GM12878 (cell line): ENCODE data around the gene NR1D1. TPM values are rescaled to one million over a fixed set of nuclear protein-coding genes. Genes with fewer than 3 reads are reported as not detected.

Source experiments
- ATF7 ChIP-seq: fragments of 450-650 bp; IDR thresholded peaks from 2 replicates; pipeline ENCODE4 v1.6.1; 2016; ENCODE audit warnings: low read depth, mild to moderate bottlenecking
- BRCA1 ChIP-seq: IDR thresholded peaks from 2 replicates; pipeline ENCODE4 v1.6.1; 2011; ENCODE audit warnings: low read depth, low read length, improper control_type of control experiment
- CREB1 ChIP-seq: IDR thresholded peaks from 2 replicates; pipeline ENCODE4 v1.6.1; 2012; ENCODE audit warnings: low read depth, mild to moderate bottlenecking, inconsistent platforms
- E4F1 ChIP-seq: fragments of 450-650 bp; IDR thresholded peaks from 2 replicates; pipeline ENCODE4 v1.6.1; 2018; ENCODE audit warnings: borderline replicate concordance, mild to moderate bottlenecking; ENCODE audit not compliant: partially characterized antibody
- EED ChIP-seq: sonication (generic); IDR thresholded peaks from 2 replicates; pipeline ENCODE4 v1.6.1; 2016; ENCODE audit warnings: antibody characterized with exemption, low read depth
- EGR1 ChIP-seq, 2 experiments: IDR thresholded peaks; 1 replicate in 1 of 2; 2 replicates in 1 of 2; pipeline ENCODE4 v1.6.1; 2011 to 2012; ENCODE audit warnings: low read depth in 2 of 2, low read length in 2 of 2, borderline replicate concordance in 1 of 2, mild to moderate bottlenecking in 1 of 2, moderate library complexity in 1 of 2
- ETV6 ChIP-seq, 2 experiments: fragments of 450-650 bp in 1 of 2; IDR thresholded peaks in 1 of 2; conservative IDR thresholded peaks in 1 of 2; 2 replicates each; pipeline ENCODE4 v1.6.1; 2014; ENCODE audit warnings: antibody characterized with exemption in 1 of 2, borderline replicate concordance in 1 of 2, low read depth in 1 of 2, mild to moderate bottlenecking in 1 of 2, moderate library complexity in 1 of 2
- FOXM1 ChIP-seq: IDR thresholded peaks from 2 replicates; pipeline ENCODE4 v1.6.1; 2012; ENCODE audit warnings: low read depth, mild to moderate bottlenecking, inconsistent platforms, low read length, moderate library complexity
- HDAC2 ChIP-seq: fragments of 200-600 bp; sonication (generic); IDR thresholded peaks from 2 replicates; pipeline ENCODE4 v1.6.1; 2017
- IKZF1 ChIP-seq: fragments of 450-650 bp; conservative IDR thresholded peaks from 2 replicates; pipeline ENCODE4 v1.6.1; 2017; ENCODE audit warnings: antibody characterized with exemption, mild to moderate bottlenecking
- MEF2B ChIP-seq: fragments of 450-650 bp; IDR thresholded peaks from 2 replicates; pipeline ENCODE4 v1.6.1; 2018; ENCODE audit warnings: mild to moderate bottlenecking, moderate library complexity; ENCODE audit not compliant: partially characterized antibody, poor library complexity, severe bottlenecking
- NFXL1 ChIP-seq: fragments of 450-650 bp; IDR thresholded peaks from 2 replicates; pipeline ENCODE4 v1.6.1; 2017; ENCODE audit warnings: antibody characterized with exemption, mild to moderate bottlenecking, borderline replicate concordance
- NFYB ChIP-seq: IDR thresholded peaks from 2 replicates; pipeline ENCODE4 v1.6.1; 2011; ENCODE audit warnings: low read depth, mild to moderate bottlenecking, low read length, improper control_type of control experiment, moderate library complexity; ENCODE audit not compliant: insufficient read depth
- NR2F1 ChIP-seq: fragments of 450-650 bp; conservative IDR thresholded peaks from 2 replicates; pipeline ENCODE4 v1.6.1; 2017; ENCODE audit warnings: mild to moderate bottlenecking
- NRF1 ChIP-seq: conservative IDR thresholded peaks from 2 replicates; pipeline ENCODE4 v1.6.1; 2011; ENCODE audit warnings: mild to moderate bottlenecking, low read depth, low read length, improper control_type of control experiment
- PAX5 ChIP-seq: IDR thresholded peaks from 2 replicates; pipeline ENCODE4 v1.6.1; 2011; ENCODE audit warnings: low read depth, low read length, borderline replicate concordance
- POU2F2 ChIP-seq: IDR thresholded peaks from 3 replicates; pipeline ENCODE4 v1.6.1; 2011; ENCODE audit warnings: low read depth, mild to moderate bottlenecking, low read length, borderline replicate concordance
- RAD51 ChIP-seq: fragments of 450-650 bp; IDR thresholded peaks from 2 replicates; pipeline ENCODE4 v1.6.1; 2016; ENCODE audit warnings: moderate library complexity, mild to moderate bottlenecking, inconsistent platforms
- RUNX3 ChIP-seq: IDR thresholded peaks from 2 replicates; pipeline ENCODE4 v1.6.1; 2012; ENCODE audit warnings: low read length, inconsistent platforms
- SIX5 ChIP-seq: IDR thresholded peaks from 2 replicates; pipeline ENCODE4 v1.6.1; 2011; ENCODE audit warnings: mild to moderate bottlenecking, low read depth, low read length, moderate library complexity; ENCODE audit not compliant: severe bottlenecking
- SMAD5 ChIP-seq: IDR thresholded peaks from 2 replicates; pipeline ENCODE4 v1.6.1; 2016; ENCODE audit warnings: antibody characterized with exemption, low read depth
- STAT3 ChIP-seq: IDR thresholded peaks from 2 replicates; pipeline ENCODE4 v1.6.1; 2011; ENCODE audit warnings: low read depth, low read length, improper control_type of control experiment
- SUPT20H ChIP-seq: IDR thresholded peaks from 2 replicates; pipeline ENCODE4 v1.6.1; 2011; ENCODE audit warnings: low read depth, mild to moderate bottlenecking, low read length, moderate library complexity, borderline replicate concordance; ENCODE audit not compliant: control insufficient read depth
- ZBED1 ChIP-seq: IDR thresholded peaks from 2 replicates; pipeline ENCODE4 v1.6.1; 2016; ENCODE audit warnings: borderline replicate concordance
- polyA plus RNA-seq, 11 experiments: library from polyadenylated mRNA; depleted of rRNA in 4 of 11; unstranded in 6 of 11; stranded (reverse) in 5 of 11; fragments of >200 nt; fragmentation: Nextera tagmentation in 4 of 11; fragmentation: Illumina TruSeq in 1 of 11; extraction: Ambion mirVana in 4 of 11; extraction: Trizol in 1 of 11; gene quantifications; 1 replicate in 1 of 11; 2 replicates in 10 of 11; pipeline versions ENCODE4 v1.2.1 to v1.2.3, GENCODE V29; 2011 to 2016; ENCODE audit warnings: inconsistent platforms in 2 of 11, missing spikeins in 2 of 11, low read depth in 1 of 11
- total RNA-seq, 4 experiments: library from RNA; depleted of rRNA in 3 of 4; stranded (reverse); fragments of >200 nt in 3 of 4; fragmentation: Illumina TruSeq in 1 of 4; extraction: Trizol in 1 of 4; gene quantifications; 2 replicates each; pipeline versions ENCODE4 v1.2.1 to v1.2.3, GENCODE V29; 2013 to 2021
- TF ChIP-seq, protein P1 (sequence below): fragments of 450-650 bp; IDR thresholded peaks from 2 replicates; pipeline ENCODE4 v1.6.1; 2018; ENCODE audit warnings: mild to moderate bottlenecking, low read depth, moderate library complexity; ENCODE audit not compliant: partially characterized antibody
- TF ChIP-seq, protein P2 (sequence below): IDR thresholded peaks from 2 replicates; pipeline ENCODE4 v1.6.1; 2012; ENCODE audit warnings: low read depth, low read length, improper control_type of control experiment

Gene NR1D1
- total and polyA plus RNA-seq, 10 of the 15 experiments (the other 5 are each of a cell fraction or from before 2014, with no cell fraction given) = 0.10 to 3.4 (median 0.94) TPM

DNA sequence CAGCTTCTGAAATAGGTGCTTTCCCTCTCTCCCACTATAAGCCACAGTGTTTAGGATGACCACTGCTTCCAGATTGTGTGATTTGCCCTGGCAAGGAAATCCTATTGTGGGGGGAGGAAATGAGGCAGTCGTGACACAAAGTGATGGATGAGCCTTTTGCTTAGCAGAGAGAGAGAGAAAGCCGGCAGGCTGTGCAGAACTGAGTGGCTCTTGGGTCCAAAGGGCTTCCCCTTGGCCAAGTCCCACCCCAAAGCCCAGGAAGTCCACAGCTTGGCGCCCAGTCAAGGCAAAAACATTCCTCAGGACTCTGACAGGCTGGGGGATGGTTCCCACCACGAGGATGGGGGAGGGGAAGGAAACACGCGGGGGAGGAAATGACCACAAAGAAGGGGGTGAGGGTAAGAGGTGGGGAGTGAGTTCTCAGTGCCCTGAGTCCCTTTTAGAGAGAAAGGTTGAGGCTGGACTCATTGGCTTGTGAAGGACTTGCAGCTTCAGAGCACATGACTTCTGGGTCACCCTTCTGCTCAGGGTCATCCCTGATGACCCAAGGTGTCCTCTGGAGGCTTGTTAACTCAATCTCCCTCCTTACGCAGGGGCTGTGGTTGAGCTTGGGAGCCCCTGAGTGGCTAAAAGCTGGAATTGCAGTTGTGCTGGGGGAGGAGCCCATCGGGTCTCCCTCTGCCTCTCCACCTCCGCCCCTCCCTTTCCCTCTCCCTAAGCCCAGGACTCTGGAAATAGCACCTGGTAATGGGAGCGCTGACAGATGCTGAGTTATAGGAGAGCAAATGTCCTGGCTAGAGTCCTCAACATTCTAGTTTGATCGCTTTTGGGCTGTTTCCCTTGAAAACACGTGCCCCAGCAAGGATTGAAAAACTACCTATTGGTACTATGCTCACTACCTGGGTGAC is 11.1 kb upstream of the NR1D1 start (continued):
- TF ChIP-seq, protein P1, sequence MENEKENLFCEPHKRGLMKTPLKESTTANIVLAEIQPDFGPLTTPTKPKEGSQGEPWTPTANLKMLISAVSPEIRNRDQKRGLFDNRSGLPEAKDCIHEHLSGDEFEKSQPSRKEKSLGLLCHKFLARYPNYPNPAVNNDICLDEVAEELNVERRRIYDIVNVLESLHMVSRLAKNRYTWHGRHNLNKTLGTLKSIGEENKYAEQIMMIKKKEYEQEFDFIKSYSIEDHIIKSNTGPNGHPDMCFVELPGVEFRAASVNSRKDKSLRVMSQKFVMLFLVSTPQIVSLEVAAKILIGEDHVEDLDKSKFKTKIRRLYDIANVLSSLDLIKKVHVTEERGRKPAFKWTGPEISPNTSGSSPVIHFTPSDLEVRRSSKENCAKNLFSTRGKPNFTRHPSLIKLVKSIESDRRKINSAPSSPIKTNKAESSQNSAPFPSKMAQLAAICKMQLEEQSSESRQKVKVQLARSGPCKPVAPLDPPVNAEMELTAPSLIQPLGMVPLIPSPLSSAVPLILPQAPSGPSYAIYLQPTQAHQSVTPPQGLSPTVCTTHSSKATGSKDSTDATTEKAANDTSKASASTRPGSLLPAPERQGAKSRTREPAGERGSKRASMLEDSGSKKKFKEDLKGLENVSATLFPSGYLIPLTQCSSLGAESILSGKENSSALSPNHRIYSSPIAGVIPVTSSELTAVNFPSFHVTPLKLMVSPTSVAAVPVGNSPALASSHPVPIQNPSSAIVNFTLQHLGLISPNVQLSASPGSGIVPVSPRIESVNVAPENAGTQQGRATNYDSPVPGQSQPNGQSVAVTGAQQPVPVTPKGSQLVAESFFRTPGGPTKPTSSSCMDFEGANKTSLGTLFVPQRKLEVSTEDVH = no peak
- TF ChIP-seq HDAC2 (no peak), NFYB (no peak), STAT3 (no peak), E4F1 (no peak), BRCA1 (no peak), NR2F1 (peak; percentile 96), EED (peak; percentile 24; the same call in 1 of the 2 replicates), SUPT20H (no peak), RUNX3 (peak; percentile 88), FOXM1 (no peak), RAD51 (peak; percentile 58; the same call in 1 of the 2 replicates), ZBED1 (no peak), POU2F2 (peak; percentile 41; the same call in 1 of the 3 replicates), NFXL1 (no peak; the same call in 1 of the 2 replicates), MEF2B (no peak), IKZF1 (peak; percentile 77), ATF7 (peak; percentile 61), NRF1 (no peak), SMAD5 (no peak), CREB1 (no peak), ETV6 (conservative IDR thresholded peaks at IDR 0.05 in 1 of 2, IDR thresholded peaks at IDR 0.05 in 1 of 2; ENCODE audit: borderline replicate concordance in 1 of 2, low read depth in 1 of 2) (peak in 1 of 2 experiments; percentile 48; a peak in 1 of 4 replicates), EGR1 (IDR thresholded peaks at IDR 0.05; ENCODE audit: borderline replicate concordance in 1 of 2, low read depth in 2 of 2, low read length in 2 of 2) (peak in 1 of 2 experiments; percentile 75; a peak in 1 of 3 replicates), PAX5 (no peak), SIX5 (no peak)
- TF ChIP-seq, protein P2, sequence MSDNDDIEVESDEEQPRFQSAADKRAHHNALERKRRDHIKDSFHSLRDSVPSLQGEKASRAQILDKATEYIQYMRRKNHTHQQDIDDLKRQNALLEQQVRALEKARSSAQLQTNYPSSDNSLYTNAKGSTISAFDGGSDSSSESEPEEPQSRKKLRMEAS = peak; percentile 43; the same call in 1 of the 2 replicates
